ENCODE results near the gene PACS1.

DNA sequence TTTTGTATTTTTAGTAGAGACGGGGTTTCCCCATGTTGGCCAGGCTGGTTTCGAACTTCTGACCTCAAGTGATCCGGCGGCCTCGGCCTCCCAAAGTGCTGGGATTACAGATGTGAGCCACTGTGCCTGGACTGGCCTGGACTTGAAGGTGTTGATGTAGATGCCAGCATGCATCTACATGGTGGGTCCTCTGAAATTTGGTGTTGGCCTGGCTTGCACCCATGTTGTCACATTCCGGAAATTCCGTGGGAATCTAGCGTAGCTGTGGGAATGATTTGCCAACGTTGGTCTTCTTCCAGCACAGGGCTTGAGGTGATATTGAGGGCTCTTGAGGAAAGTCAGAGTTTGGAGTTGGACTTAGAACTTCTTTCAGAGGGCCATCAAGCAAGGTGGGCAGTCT lies 6.5 kb downstream of the PACS1 start:
- TF ChIP-seq POLR2AphosphoS5 (IDR thresholded peaks at IDR 0.05; ENCODE audit: low read depth, low read length): no peak
- TF ChIP-seq, protein P1, sequence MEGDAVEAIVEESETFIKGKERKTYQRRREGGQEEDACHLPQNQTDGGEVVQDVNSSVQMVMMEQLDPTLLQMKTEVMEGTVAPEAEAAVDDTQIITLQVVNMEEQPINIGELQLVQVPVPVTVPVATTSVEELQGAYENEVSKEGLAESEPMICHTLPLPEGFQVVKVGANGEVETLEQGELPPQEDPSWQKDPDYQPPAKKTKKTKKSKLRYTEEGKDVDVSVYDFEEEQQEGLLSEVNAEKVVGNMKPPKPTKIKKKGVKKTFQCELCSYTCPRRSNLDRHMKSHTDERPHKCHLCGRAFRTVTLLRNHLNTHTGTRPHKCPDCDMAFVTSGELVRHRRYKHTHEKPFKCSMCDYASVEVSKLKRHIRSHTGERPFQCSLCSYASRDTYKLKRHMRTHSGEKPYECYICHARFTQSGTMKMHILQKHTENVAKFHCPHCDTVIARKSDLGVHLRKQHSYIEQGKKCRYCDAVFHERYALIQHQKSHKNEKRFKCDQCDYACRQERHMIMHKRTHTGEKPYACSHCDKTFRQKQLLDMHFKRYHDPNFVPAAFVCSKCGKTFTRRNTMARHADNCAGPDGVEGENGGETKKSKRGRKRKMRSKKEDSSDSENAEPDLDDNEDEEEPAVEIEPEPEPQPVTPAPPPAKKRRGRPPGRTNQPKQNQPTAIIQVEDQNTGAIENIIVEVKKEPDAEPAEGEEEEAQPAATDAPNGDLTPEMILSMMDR (IDR thresholded peaks at IDR 0.05): no peak

Data from Panc1 (cell line).